KOPT-K1 (cell line): ENCODE data around the gene ZBTB26.

Source experiments
- H3K27ac ChIP-seq: fragments of 200-600 bp; sonication (generic); 2 replicates; pipeline ENCODE4 v1.5.1; 2016; ENCODE audit warnings: antibody characterized with exemption, mild to moderate bottlenecking, low read depth, low read length; ENCODE audit not compliant: poor library complexity, severe bottlenecking
- H3K36me3 ChIP-seq: fragments of 200-600 bp; sonication (generic); 2 replicates; pipeline ENCODE4 v1.5.1; 2017; ENCODE audit warnings: antibody characterized with exemption, mild to moderate bottlenecking, low read length, moderate library complexity; ENCODE audit not compliant: insufficient read depth
- H3K9me3 ChIP-seq: fragments of 200-600 bp; sonication (generic); 2 replicates; pipeline ENCODE4 v1.5.1; 2017; ENCODE audit warnings: antibody characterized with exemption, low read length, mild to moderate bottlenecking; ENCODE audit not compliant: insufficient read depth, poor library complexity, severe bottlenecking

The ZBTB26 gene

GRCh38 chr9:122931226-122932121 is at the start of gene ZBTB26:
TSS of gene ZBTB26 (minus strand) at chr9:122931512. CDS start at chr9:122919934, 11,578 bp downstream.
- Histone ChIP-seq H3K9me3 (no peaks in the 10 kb centered on the region), H3K27ac (peak within 1 kb of the TSS; percentile 61), H3K36me3 (peaks cover 11% of the 10 kb centered on the region)

DNA sequence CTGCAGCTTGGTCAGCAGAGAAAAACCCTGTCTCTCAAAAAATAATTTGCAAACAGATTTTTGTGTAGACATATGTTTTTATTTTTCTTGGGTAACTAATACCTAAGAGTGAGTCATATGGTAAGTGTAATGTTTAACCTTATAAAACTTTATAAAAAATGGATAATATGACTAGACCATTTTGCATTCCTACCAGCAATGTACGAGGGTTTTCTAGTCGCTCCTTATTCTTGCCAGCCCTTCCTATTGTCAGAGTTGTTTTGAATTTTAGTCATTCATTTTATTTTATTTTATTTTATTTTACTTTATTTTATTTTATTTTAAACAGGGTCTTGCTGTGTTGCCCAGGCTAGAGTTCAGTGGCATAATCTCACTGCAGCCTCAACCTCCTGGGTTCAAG is 47.3 kb upstream of the ZBTB26 start:
- no peaks in the 10 kb centered on the region for H3K9me3 ChIP-seq
- H3K27ac ChIP-seq, result no peak overlapping the region
- H3K36me3 ChIP-seq, result peaks cover 21% of the 10 kb centered on the region

GRCh38 chr9:122975196-122975595 is 43.9 kb upstream of the ZBTB26 start:
- Histone ChIP-seq H3K9me3 (no peaks in the 10 kb centered on the region), H3K27ac (no peak overlapping the region), H3K36me3 (peaks cover 38% of the 10 kb centered on the region)

DNA sequence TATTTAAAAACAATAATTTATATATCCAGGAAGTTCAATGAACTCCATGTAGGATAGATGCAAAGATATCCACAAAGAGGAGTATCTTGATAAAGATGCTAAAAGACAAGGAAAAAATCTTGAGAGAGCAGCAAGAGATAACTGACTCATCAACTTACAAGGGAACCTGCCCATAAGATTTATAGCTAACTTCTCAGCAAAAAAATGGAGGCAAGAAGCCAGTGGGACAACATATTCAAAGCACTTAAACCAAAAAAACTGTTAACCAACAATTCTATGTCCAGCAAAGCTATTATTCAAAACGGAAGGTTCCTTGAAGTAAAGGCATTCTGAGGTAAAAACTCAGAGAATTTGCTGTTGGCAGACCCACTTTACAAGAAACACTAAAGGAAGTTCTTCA is 29.8 kb upstream of the ZBTB26 start:
- Histone ChIP-seq H3K36me3 (peaks cover 35% of the 10 kb centered on the region), H3K27ac (no peak overlapping the region), H3K9me3 (no peaks in the 10 kb centered on the region)

GRCh38 chr9:122955961-122956360 is 24.6 kb upstream of the ZBTB26 start:
- peaks cover 17% of the 10 kb centered on the region for H3K36me3 ChIP-seq
- H3K27ac ChIP-seq, result no peak overlapping the region
- H3K9me3 ChIP-seq, result no peaks in the 10 kb centered on the region

GRCh38 chr9:122954253-122954691 is 23.0 kb upstream of the ZBTB26 start:
- Histone ChIP-seq H3K9me3 (no peaks in the 10 kb centered on the region), H3K36me3 (peaks cover under 1% of the 10 kb centered on the region), H3K27ac (no peak overlapping the region)

DNA sequence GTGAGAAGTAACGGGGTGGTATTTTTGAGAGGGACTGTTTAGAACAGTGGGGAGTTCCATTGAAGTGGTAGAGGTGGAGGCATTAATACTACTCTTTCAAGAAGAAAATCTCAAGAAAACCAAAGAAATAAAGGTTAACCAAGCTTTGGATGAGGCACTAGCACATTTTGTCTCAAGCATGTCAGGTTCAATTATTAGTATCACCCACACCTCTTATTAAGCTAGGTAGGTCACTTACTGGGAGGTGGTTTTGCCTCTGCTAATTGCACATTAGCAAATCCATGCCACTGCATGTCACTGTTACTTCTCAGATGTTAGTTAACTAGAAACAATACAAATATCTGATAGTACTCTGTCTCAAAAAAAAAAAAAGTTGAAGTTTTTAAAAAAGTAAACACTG is 19.7 kb upstream of the ZBTB26 start:
- Histone ChIP-seq H3K9me3 (no peaks in the 10 kb centered on the region), H3K36me3 (no peaks in the 10 kb centered on the region), H3K27ac (no peak overlapping the region)

DNA sequence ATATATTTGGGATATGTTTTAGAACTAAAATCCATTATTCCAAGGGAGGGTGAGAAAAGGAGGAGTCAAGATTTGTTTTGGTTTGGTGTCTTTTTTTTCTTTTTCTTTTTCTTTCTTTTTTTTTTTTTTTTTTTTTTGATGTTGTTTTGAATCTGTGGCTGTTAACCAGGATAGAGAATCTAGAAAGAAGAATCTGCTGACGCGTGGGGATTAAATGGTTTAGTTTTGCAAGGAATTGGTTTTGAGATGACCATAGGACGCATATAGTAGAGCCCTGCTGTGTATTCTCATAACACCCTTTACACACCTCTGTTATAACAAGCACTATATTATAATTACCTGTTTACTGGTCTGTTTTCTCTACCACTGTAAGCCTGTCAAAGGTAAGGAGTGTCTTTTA is 19.0 kb upstream of the ZBTB26 start:
- Histone ChIP-seq H3K9me3 (no peaks in the 10 kb centered on the region), H3K36me3 (no peaks in the 10 kb centered on the region), H3K27ac (no peak overlapping the region)

DNA sequence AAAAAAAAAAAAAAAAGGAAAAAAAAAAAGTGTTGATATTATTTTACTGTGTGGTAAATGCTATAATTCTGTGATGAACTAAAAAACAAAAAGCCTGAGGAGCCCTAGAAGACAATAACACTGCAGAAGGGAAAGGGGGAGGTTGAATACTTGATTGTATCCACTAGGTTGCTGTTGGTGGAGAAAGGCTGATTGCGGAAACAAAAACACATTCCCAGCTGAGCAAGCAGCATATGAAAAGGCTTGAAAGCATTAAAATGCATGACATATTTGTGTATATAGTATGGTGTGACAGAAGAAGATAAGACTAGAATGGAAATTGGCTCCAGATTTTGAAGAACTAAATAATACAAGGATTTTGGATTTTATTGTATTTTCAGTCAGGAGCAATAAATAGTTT is 18.4 kb upstream of the ZBTB26 start:
- no peaks in the 10 kb centered on the region for H3K36me3 ChIP-seq
- H3K27ac ChIP-seq, result no peak overlapping the region
- no peaks in the 10 kb centered on the region for H3K9me3 ChIP-seq

GRCh38 chr9:122948313-122948712 is 17.0 kb upstream of the ZBTB26 start:
- Histone ChIP-seq H3K9me3 (no peaks in the 10 kb centered on the region), H3K36me3 (no peaks in the 10 kb centered on the region; the same call in 1 of the 2 replicates), H3K27ac (no peak overlapping the region)

DNA sequence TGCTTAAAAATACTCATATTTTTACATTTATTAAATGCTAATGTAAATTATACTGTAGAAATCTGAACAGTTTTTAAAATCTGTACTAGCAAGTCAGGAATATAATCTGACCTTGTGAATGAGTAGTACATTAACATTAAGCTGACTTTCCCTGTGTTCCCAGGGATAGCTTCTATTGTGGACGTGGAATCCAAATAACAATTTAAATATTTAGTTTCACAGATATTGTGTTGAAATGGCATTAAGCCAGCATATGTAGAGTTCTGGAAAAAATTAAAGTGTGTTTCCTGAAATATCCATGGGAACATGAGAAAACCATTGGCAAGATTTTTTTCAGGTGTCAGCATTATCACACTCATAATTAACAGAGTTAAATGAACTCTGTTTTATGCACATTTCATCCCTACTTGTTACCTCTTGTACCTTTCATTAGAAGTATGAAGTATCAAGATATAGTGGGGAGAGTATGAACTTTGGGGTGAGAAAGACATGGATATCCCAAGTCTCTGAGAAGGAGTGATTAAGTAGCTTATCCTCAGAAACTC is 15.2 kb upstream of the ZBTB26 start:
- Histone ChIP-seq H3K36me3 (no peaks in the 10 kb centered on the region; the same call in 1 of the 2 replicates), H3K27ac (no peak overlapping the region), H3K9me3 (no peaks in the 10 kb centered on the region)

DNA sequence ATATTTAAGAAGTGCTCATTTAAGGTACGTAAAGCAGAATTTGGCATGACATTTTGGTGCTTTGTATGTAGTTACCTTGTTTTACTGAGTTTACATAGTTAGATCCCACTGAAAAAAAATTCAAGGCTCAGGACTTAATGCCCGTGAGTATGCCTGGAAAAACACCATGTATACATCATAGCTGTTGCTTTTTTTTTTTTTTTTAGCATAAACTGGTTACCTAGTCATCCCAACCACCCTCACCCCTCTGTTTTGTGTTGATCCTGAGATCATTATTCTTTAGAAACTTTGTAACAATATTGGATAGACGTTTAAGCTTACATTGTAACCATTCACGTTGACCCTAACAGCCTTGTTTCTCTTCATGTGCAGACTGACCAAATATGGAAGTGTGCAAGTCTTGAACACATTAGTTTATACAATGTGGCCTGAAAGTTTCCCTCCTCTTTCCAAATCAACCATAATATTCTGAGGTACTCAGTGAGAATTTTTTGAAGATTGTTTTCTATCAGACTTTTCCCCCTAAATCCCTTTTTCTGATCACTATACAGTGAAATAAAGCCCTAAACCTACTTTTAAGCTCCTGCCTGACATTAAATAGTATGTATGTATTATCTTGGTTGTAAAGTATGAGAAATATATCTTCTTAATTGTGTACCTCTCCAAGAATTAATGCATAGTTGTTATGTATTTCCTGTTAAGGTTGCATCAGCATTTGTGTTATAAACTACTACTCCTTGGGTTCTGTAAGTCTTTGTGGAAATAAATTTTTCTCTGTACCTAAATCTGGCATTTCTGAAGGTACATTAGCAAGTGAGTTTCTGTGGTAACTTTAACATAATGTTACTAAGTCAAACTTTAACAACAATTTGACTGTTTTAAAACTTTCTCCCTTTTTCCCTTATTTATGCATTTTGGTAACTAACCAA is 13.9 kb upstream of the ZBTB26 start:
- Histone ChIP-seq H3K36me3 (no peaks in the 10 kb centered on the region; the same call in 1 of the 2 replicates), H3K27ac (no peak overlapping the region), H3K9me3 (no peaks in the 10 kb centered on the region)

DNA sequence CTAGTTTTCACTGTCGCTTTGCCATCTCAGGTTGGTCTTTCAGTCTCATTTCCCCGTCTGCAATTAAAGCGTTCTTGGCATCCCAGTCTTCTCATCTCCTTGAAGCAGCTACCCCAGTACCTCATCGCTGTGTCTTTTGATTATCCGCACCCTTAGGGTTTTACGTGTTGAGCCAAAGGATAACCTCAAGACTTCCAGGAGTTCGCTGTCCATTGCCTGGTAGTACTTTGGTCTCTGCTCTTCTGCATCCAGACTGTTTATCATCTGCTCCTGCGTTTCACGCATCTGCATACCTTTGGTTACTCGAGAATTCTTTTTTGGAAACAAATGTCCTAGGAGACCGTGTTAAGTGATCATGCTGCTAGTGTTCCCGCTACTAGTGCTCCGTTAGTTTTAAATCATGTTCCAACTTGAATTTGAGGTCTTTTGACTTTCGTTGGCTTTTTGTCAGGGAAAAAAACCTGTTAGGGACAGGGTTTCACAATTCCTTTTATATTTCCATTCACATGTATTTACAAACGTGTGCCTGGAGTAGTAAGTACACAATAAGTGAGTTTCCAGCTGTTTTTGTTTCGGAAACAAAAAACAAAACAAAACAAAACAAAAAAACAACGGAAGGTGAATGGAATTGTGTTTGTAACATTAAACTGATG is 10.4 kb upstream of the ZBTB26 start:
- H3K9me3 ChIP-seq, result no peaks in the 10 kb centered on the region
- peak overlapping the region; percentile 61 for H3K27ac ChIP-seq
- H3K36me3 ChIP-seq, result peaks cover 12% of the 10 kb centered on the region

DNA sequence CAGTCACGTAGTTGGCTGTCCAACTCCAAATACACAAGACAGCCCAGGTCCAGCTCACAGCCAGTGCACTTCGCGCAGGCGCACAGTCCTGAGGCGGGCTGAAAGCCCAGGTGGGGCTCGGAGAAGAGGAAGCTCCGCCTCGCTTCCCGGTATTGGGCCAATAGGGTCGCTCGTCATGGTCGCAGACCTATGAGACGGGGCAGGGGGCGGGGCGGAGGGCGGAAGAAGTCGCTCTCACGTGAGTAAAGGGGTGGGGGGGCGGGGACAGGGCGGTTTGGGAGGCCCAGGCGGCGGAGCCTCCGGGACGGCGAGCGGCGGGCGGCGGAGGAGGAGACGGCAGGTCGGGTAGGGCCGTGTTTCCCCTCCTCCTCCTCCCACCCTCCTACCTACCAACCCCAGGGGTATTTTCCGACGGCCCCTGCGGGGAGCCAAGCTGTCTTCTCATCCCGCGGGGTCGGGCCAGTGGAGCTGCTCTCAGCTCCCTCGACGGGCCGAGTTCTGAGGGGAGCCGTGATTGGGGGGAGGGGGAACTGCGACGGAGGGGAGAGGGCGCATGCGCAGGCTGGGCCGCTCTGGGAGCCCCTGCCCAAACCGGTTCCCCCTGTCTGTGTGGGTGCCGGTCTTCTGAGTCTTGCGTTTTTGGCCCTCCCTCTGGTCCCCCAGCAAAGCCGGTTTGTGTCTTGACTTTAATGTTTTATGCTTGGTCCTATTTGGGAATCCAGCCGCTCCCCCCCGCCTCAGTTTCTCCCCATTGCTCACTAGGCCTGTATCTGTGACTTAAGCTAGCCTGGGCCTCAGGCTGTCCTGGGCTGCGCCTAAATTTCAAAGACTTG is 9.7 kb upstream of the ZBTB26 start, which contains the start of gene RABGAP1:
Gene RABGAP1, plus strand, starts transcription at position 272 of the 833 bp plus-strand sequence. CDS start 16,040 bp downstream, outside the sequence.
- Histone ChIP-seq H3K27ac (peak within 1 kb of the TSS; percentile 61), H3K36me3 (peaks cover 18% of the 10 kb centered on the region), H3K9me3 (no peaks in the 10 kb centered on the region)
